Liver (tissue), 5 donors: ENCODE data around the gene OR2Y1. TPM values are rescaled to one million over a fixed set of nuclear protein-coding genes. Genes with fewer than 3 reads are reported as not detected.

Experiments
- polyA plus RNA-seq, 2 donors: library from polyadenylated mRNA; stranded (reverse) in 1 of 2; unstranded in 1 of 2; fragments of 200-250 nt in 1 of 2; fragments of >200 nt in 1 of 2; fragmentation: Nextera tagmentation in 1 of 2; extraction: Ambion mirVana in 1 of 2; gene quantifications; one replicate each; pipeline versions ENCODE4 v1.2.1 to v1.2.3, GENCODE V29; 2013 to 2015
- small RNA-seq: library from RNA; depleted of rRNA; stranded (forward); fragments of <200 nt; gene quantifications from one replicate; pipeline ENCODE3, GENCODE V24; 2014
- total RNA-seq, 2 donors: library from RNA; depleted of rRNA; stranded (reverse); fragments of >200 nt; gene quantifications; one replicate each; pipeline ENCODE4 v1.2.3, GENCODE V29; 2014
- donor health status: healthy.
- donor health status: healthy.
- donor health status: healthy.

The OR2Y1 gene
- total and polyA plus RNA-seq, 4 donors, result not detected

Small RNA genes lying within 50 kb of the gene (small RNA-seq; reads per million reads assigned to genes)
- not detected for gene RNU1-17P

Other genes with a start within 250 kb of the OR2Y1 start
- gene CNOT6, start 245.7 kb downstream of the OR2Y1 start, total RNA-seq, result 10 to 100 TPM in 1 of 2 donors, 1 to 10 TPM in 1; 5.7 to 25.0 TPM
- gene CNOT6, start 245.7 kb downstream of the OR2Y1 start, polyA plus RNA-seq, result 1 to 10 TPM; 1.4 to 2.7 TPM
- gene SCGB3A1, start 148.6 kb downstream of the OR2Y1 start, total RNA-seq, result not detected
- gene SCGB3A1, start 148.6 kb downstream of the OR2Y1 start, polyA plus RNA-seq, result 1 to 10 TPM; 1.5 TPM
- 10 to 100 TPM in 1 of 2 donors, 1 to 10 TPM in 1; 8.7 to 19.9 TPM for gene FLT4, start 90.5 kb downstream of the OR2Y1 start, total RNA-seq
- gene FLT4, start 90.5 kb downstream of the OR2Y1 start, polyA plus RNA-seq, result 1 to 10 TPM; 2.0 to 6.5 TPM
- 100 to 1,000 TPM in 1 of 2 donors, 10 to 100 TPM in 1; 73.6 to 122 TPM for gene MGAT1, start 62.7 kb upstream of the OR2Y1 start, total RNA-seq
- gene MGAT1, start 62.7 kb upstream of the OR2Y1 start, polyA plus RNA-seq, result 100 to 1,000 TPM in 1 of 2 donors, 10 to 100 TPM in 1; 73.0 to 125 TPM
- 1 to 10 TPM; 7.9 to 8.8 TPM for gene ZFP62, start 121.2 kb upstream of the OR2Y1 start, total RNA-seq
- gene ZFP62, start 121.2 kb upstream of the OR2Y1 start, polyA plus RNA-seq, result 1 to 10 TPM; 3.4 to 3.5 TPM
- gene BTNL8, start 159.1 kb upstream of the OR2Y1 start, total RNA-seq, result under 1 TPM; 0.14 to 0.67 TPM
- gene BTNL8, start 159.1 kb upstream of the OR2Y1 start, polyA plus RNA-seq, result under 1 TPM; 0.49 to 0.63 TPM
- gene BTNL3, start 248.8 kb upstream of the OR2Y1 start, total RNA-seq, result under 1 TPM in 1 of 2 donors, not detected in 1; 0.19 TPM
- under 1 TPM in 1 of 2 donors, not detected in 1; 0.08 TPM for gene BTNL3, start 248.8 kb upstream of the OR2Y1 start, polyA plus RNA-seq